Peyer's patch (tissue), 4 donors: Measurements from ENCODE around the gene SUCLG2.

Source experiments
- CTCF ChIP-seq, 6 experiments: fragments of 450-650 bp in 4 of 6; fragments of 200-600 bp in 2 of 6; sonication (generic) in 1 of 6; IDR thresholded peaks; one replicate each; pipeline ENCODE4 v1.5.1; 2017 to 2019; ENCODE audit warnings: antibody characterized with exemption in 6 of 6, mild to moderate bottlenecking in 3 of 6, moderate library complexity in 1 of 6
- POLR2A ChIP-seq, 2 donors: fragments of 450-650 bp; IDR thresholded peaks; one replicate each; pipeline ENCODE4 v1.5.1; 2017; ENCODE audit warnings: antibody characterized with exemption in 2 of 2, mild to moderate bottlenecking in 2 of 2, moderate library complexity in 2 of 2

DNA sequence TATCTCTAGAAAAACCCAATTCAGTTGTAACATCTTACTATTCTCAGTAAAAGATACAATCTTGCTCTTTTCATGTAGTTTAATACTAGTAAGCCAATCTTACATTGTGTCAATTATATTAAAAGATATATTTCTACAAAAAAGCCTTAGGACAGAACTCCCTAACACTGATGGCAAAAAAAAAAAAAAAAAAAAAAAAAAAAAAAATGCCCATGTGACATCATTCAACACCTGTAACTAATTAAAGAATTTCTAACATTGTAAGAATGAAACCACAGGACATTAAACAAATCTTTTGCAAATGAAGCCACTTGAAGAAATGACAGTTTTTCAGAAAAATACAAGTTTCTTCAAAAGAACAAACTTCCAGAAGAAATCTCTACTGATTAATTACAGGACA, 119.8 kb downstream of the SUCLG2 start:
- TF ChIP-seq POLR2A (IDR thresholded peaks at IDR 0.05) (no peak), CTCF (IDR thresholded peaks at IDR 0.05) (no peak)
